ENCODE data around the gene ZBTB25. TPM values are rescaled to one million over a fixed set of nuclear protein-coding genes. Genes with fewer than 3 reads are reported as not detected.
"Not testable (repeated sequence)": the region's sequence is repeated elsewhere in the genome, so short reads cannot be mapped to it uniquely, and the experiment has no call there.

The ZBTB25 gene
- total RNA-seq, 1 donor, result 9.8 TPM

GRCh38 chr14:64518229-64518628 is 14.6 kb upstream of the ZBTB25 start:
- peaks cover 80% of the 10 kb centered on the region for H4K20me1 ChIP-seq (ENCODE audit: insufficient read depth, low read length)
- no peak overlapping the region for H3K4me3 ChIP-seq (ENCODE audit: insufficient read depth, low read length)
- peaks cover 19% of the 10 kb centered on the region for H3K36me3 ChIP-seq (ENCODE audit: insufficient read depth, low read length)
- H3K9me3 ChIP-seq (ENCODE audit: low read depth, low read length), result no peaks in the 10 kb centered on the region
- no peak overlapping the region for H3K27ac ChIP-seq (ENCODE audit: low read depth, low read length)
- TF ChIP-seq CTCF (IDR thresholded peaks at IDR 0.05; ENCODE audit: extremely low read depth, low read depth, low read length), result no peak
- peaks cover 97% of the 10 kb centered on the region for H3K79me2 ChIP-seq (ENCODE audit: insufficient read depth, low read length)
- no peak for DNase-seq (ENCODE audit: insufficient read length, low spot score, missing footprints)
- peaks cover 9% of the 10 kb centered on the region for H3K4me1 ChIP-seq (ENCODE audit: insufficient read depth, low read length)
- no peak overlapping the region for H3K4me2 ChIP-seq (ENCODE audit: insufficient read depth, low read length)
- no peak overlapping the region for H2AFZ ChIP-seq (ENCODE audit: low read length)
- no peaks in the 10 kb centered on the region for H3K27me3 ChIP-seq (ENCODE audit: insufficient read depth, low read length)

- Histone ChIP-seq H3K36me3 (ENCODE audit: insufficient read depth, low read length) (peaks cover 14% of the 10 kb centered on the region), H4K20me1 (ENCODE audit: insufficient read depth, low read length) (peaks cover 80% of the 10 kb centered on the region), H3K79me2 (ENCODE audit: insufficient read depth, low read length) (peaks cover 97% of the 10 kb centered on the region)
- not testable (repeated sequence) for H3K9me3 ChIP-seq (ENCODE audit: low read depth, low read length); H3K27me3 ChIP-seq (ENCODE audit: insufficient read depth, low read length); H2AFZ ChIP-seq (ENCODE audit: low read length); H3K4me1 ChIP-seq (ENCODE audit: insufficient read depth, low read length); H3K27ac ChIP-seq (ENCODE audit: low read depth, low read length); DNase-seq (ENCODE audit: insufficient read length, low spot score, missing footprints); H3K4me3 ChIP-seq (ENCODE audit: insufficient read depth, low read length); H3K4me2 ChIP-seq (ENCODE audit: insufficient read depth, low read length)
These were observed 14.0 kb upstream of the ZBTB25 start for GRCh38 chr14:64517667-64518066.

- Histone ChIP-seq H3K4me1 (ENCODE audit: insufficient read depth, low read length) (peaks cover 9% of the 10 kb centered on the region), H3K27me3 (ENCODE audit: insufficient read depth, low read length) (no peaks in the 10 kb centered on the region), H3K9me3 (ENCODE audit: low read depth, low read length) (no peaks in the 10 kb centered on the region), H2AFZ (ENCODE audit: low read length) (no peak overlapping the region), H3K27ac (ENCODE audit: low read depth, low read length) (no peak overlapping the region), H3K4me3 (ENCODE audit: insufficient read depth, low read length) (no peak overlapping the region), H3K36me3 (ENCODE audit: insufficient read depth, low read length) (peaks cover 7% of the 10 kb centered on the region), H3K79me2 (ENCODE audit: insufficient read depth, low read length) (peaks cover 97% of the 10 kb centered on the region), H3K4me2 (ENCODE audit: insufficient read depth, low read length) (no peak overlapping the region), H4K20me1 (ENCODE audit: insufficient read depth, low read length) (peaks cover 80% of the 10 kb centered on the region)
- DNase-seq (ENCODE audit: insufficient read length, low spot score, missing footprints), result no peak
- no peak for TF ChIP-seq CTCF (IDR thresholded peaks at IDR 0.05; ENCODE audit: extremely low read depth, low read depth, low read length)
These were observed 13.3 kb upstream of the ZBTB25 start for GRCh38 chr14:64516969-64517368.

GRCh38 chr14:64515053-64515452 is 11.4 kb upstream of the ZBTB25 start:
- no peaks in the 10 kb centered on the region for H3K27me3 ChIP-seq (ENCODE audit: insufficient read depth, low read length)
- no peak overlapping the region for H3K27ac ChIP-seq (ENCODE audit: low read depth, low read length)
- peaks cover 97% of the 10 kb centered on the region for H3K79me2 ChIP-seq (ENCODE audit: insufficient read depth, low read length)
- no peak for DNase-seq (ENCODE audit: insufficient read length, low spot score, missing footprints)
- peaks cover 13% of the 10 kb centered on the region for H3K4me1 ChIP-seq (ENCODE audit: insufficient read depth, low read length)
- no peak overlapping the region for H3K4me2 ChIP-seq (ENCODE audit: insufficient read depth, low read length)
- no peaks in the 10 kb centered on the region for H3K9me3 ChIP-seq (ENCODE audit: low read depth, low read length)
- no peak overlapping the region for H3K4me3 ChIP-seq (ENCODE audit: insufficient read depth, low read length)
- H2AFZ ChIP-seq (ENCODE audit: low read length), result no peak overlapping the region
- H4K20me1 ChIP-seq (ENCODE audit: insufficient read depth, low read length), result peaks cover 81% of the 10 kb centered on the region
- H3K36me3 ChIP-seq (ENCODE audit: insufficient read depth, low read length), result peaks cover 7% of the 10 kb centered on the region
- TF ChIP-seq CTCF (IDR thresholded peaks at IDR 0.05; ENCODE audit: extremely low read depth, low read depth, low read length), result no peak

Data from osteoblast (primary cell).